Measurements from ENCODE around the gene COA6.
A peak's percentile ranks its signal among the peaks of the same experiment; 100 is the strongest.
"Not testable (repeated sequence)": the region's sequence is repeated elsewhere in the genome, so short reads cannot be mapped to it uniquely, and the experiment has no call there.

The COA6 gene

GRCh38 chr1:234371414-234371813, 1.8 kb upstream of the COA6 start:
- DNase-seq: no peak

GRCh38 chr1:234372011-234372757, 1.1 kb upstream of the COA6 start:
- DNase-seq: no peak

- no peak for DNase-seq
Observed at GRCh38 chr1:234373959-234374254, 651 bp downstream of the COA6 start.

- no peak for DNase-seq
Observed at GRCh38 chr1:234375672-234376071, 2.4 kb downstream of the COA6 start.

- not testable (repeated sequence) for DNase-seq
Observed at GRCh38 chr1:234379591-234380109, 6.4 kb downstream of the COA6 start.

GRCh38 chr1:234381699-234382555, 8.7 kb downstream of the COA6 start:
- DNase-seq: no peak

GRCh38 chr1:234386122-234386521, 12.9 kb downstream of the COA6 start:
- no peak for DNase-seq

GRCh38 chr1:234388094-234388493, 14.8 kb downstream of the COA6 start:
- no peak for DNase-seq

- DNase-seq: no peak
Observed at GRCh38 chr1:234393190-234393589, 19.9 kb downstream of the COA6 start.

- no peak for DNase-seq
Observed at GRCh38 chr1:234395297-234395696, 22.0 kb downstream of the COA6 start.

GRCh38 chr1:234396092-234396491, 22.8 kb downstream of the COA6 start:
- no peak for DNase-seq

- DNase-seq: no peak
Observed at GRCh38 chr1:234396871-234397270, 23.6 kb downstream of the COA6 start.

GRCh38 chr1:234397732-234398131, 24.5 kb downstream of the COA6 start:
- no peak for DNase-seq

- DNase-seq: no peak
Observed at GRCh38 chr1:234398849-234399381, 25.7 kb downstream of the COA6 start.

GRCh38 chr1:234399515-234399914, 26.3 kb downstream of the COA6 start:
- not testable (repeated sequence) for DNase-seq

- DNase-seq: no peak
Observed at GRCh38 chr1:234400773-234401172, 27.5 kb downstream of the COA6 start.

GRCh38 chr1:234401658-234402057, 28.4 kb downstream of the COA6 start:
- DNase-seq: no peak

- DNase-seq: no peak
Observed at GRCh38 chr1:234402939-234403338, 29.7 kb downstream of the COA6 start.

GRCh38 chr1:234405676-234406075, 32.4 kb downstream of the COA6 start:
- no peak for DNase-seq

- no peak for DNase-seq
Observed at GRCh38 chr1:234406871-234407270, 33.6 kb downstream of the COA6 start.

GRCh38 chr1:234408757-234409156, 35.5 kb downstream of the COA6 start:
- DNase-seq: peak; percentile 75

GRCh38 chr1:234409328-234409727, 36.1 kb downstream of the COA6 start:
- DNase-seq: no peak

GRCh38 chr1:234412830-234413229, 39.6 kb downstream of the COA6 start:
- no peak for DNase-seq

GRCh38 chr1:234413485-234413884, 40.2 kb downstream of the COA6 start:
- no peak for DNase-seq
